Fibroblast of the conjunctiva (primary cell): ENCODE measurements around the gene CNTN4.
"Not testable (repeated sequence)": the region's sequence is repeated elsewhere in the genome, so short reads cannot be mapped to it uniquely, and the experiment has no call there.

Experiments
- DNase-seq: peaks from one replicate; pipeline ENCODE4 v3.0.0-alpha.2; 2010; ENCODE audit warnings: low read depth

Gene CNTN4

GRCh38 chr3:2978977-2979732, 880.5 kb downstream of the CNTN4 start:
- DNase-seq = no peak

GRCh38 chr3:2984005-2984830, 885.6 kb downstream of the CNTN4 start:
- no peak for DNase-seq

GRCh38 chr3:2984831-2985220, 886.2 kb downstream of the CNTN4 start:
- DNase-seq = no peak

- DNase-seq = no peak
Measured at GRCh38 chr3:2985479-2985878, 886.8 kb downstream of the CNTN4 start.

- no peak for DNase-seq
Measured at GRCh38 chr3:2992534-2992933, 893.9 kb downstream of the CNTN4 start.

GRCh38 chr3:2993130-2993529, 894.5 kb downstream of the CNTN4 start:
- DNase-seq = not testable (repeated sequence)

GRCh38 chr3:2993736-2994135, 895.1 kb downstream of the CNTN4 start:
- DNase-seq = no peak

- no peak for DNase-seq
Measured at GRCh38 chr3:2995195-2995594, 896.5 kb downstream of the CNTN4 start.

GRCh38 chr3:3005146-3005744, 906.6 kb downstream of the CNTN4 start:
- no peak for DNase-seq

GRCh38 chr3:3013317-3014052, 914.8 kb downstream of the CNTN4 start:
- DNase-seq = no peak

GRCh38 chr3:3015185-3016089, 916.8 kb downstream of the CNTN4 start:
- DNase-seq = no peak

GRCh38 chr3:3016226-3016625, 917.6 kb downstream of the CNTN4 start:
- DNase-seq = no peak

GRCh38 chr3:3020209-3020608, 921.5 kb downstream of the CNTN4 start:
- no peak for DNase-seq

- DNase-seq = no peak
Measured at GRCh38 chr3:3023111-3023745, 924.6 kb downstream of the CNTN4 start.

- no peak for DNase-seq
Measured at GRCh38 chr3:3027976-3028567, 929.4 kb downstream of the CNTN4 start.

- DNase-seq = no peak
Measured at GRCh38 chr3:3031326-3031725, 932.7 kb downstream of the CNTN4 start.

GRCh38 chr3:3037156-3037555, 938.5 kb downstream of the CNTN4 start:
- DNase-seq = no peak

- DNase-seq = no peak
Measured at GRCh38 chr3:3038201-3038991, 939.7 kb downstream of the CNTN4 start.

- DNase-seq = no peak
Measured at GRCh38 chr3:3053974-3054373, 955.3 kb downstream of the CNTN4 start.

GRCh38 chr3:3059645-3060044, 961.0 kb downstream of the CNTN4 start:
- no peak for DNase-seq
